A549 (cell line): Measurements from ENCODE around the gene SLC35F3.

Source experiments
- CTCF ChIP-seq: fragments of >200 bp; sonication (Bioruptor Twin); formaldehyde crosslinking; IDR thresholded peaks from 3 replicates; pipeline ENCODE4 v1.5.1; 2016
- EP300 ChIP-seq, 2 experiments: fragments of >200 bp; sonication (Bioruptor Twin); formaldehyde crosslinking; IDR thresholded peaks; 2 replicates in 1 of 2; 3 replicates in 1 of 2; pipeline ENCODE4 v1.6.1; 2016 to 2017
- ESRRA ChIP-seq: fragments of 150-350 bp; IDR thresholded peaks from 2 replicates; pipeline ENCODE4 v1.6.1; 2014; ENCODE audit warnings: mild to moderate bottlenecking, low read length, borderline replicate concordance
- FOSL2 ChIP-seq, 2 experiments: fragments of 450-650 bp in 1 of 2; fragments of >200 bp in 1 of 2; sonication (Bioruptor Twin) in 1 of 2; formaldehyde crosslinking; IDR thresholded peaks; 2 replicates each; pipeline versions ENCODE4 v1.5.0 to v1.6.1; 2016 to 2020; ENCODE audit warnings: mild to moderate bottlenecking in 1 of 2, moderate library complexity in 1 of 2
- JUN ChIP-seq, 2 experiments: fragments of >200 bp; sonication (Bioruptor Twin); formaldehyde crosslinking; IDR thresholded peaks; 2 replicates in 1 of 2; 3 replicates in 1 of 2; pipeline ENCODE4 v1.6.1; 2016 to 2017
- KDM1A ChIP-seq: fragments of 200-600 bp; sonication (generic); IDR thresholded peaks from 2 replicates; pipeline ENCODE4 v1.6.1; 2016; ENCODE audit warnings: low read depth, mild to moderate bottlenecking
- MAFK ChIP-seq: fragments of 450-650 bp; IDR thresholded peaks from 2 replicates; pipeline ENCODE4 v1.6.1; 2014; ENCODE audit not compliant: partially characterized antibody
- MAX ChIP-seq: IDR thresholded peaks from 2 replicates; pipeline ENCODE4 v1.6.1; 2012
- NR3C1 ChIP-seq: fragments of >200 bp; sonication (Bioruptor Twin); formaldehyde crosslinking; IDR thresholded peaks from 3 replicates; pipeline ENCODE4 v1.6.1; 2017
- PHF8 ChIP-seq: fragments of 200-600 bp; sonication (generic); IDR thresholded peaks from 2 replicates; pipeline ENCODE4 v1.6.1; 2016; ENCODE audit warnings: low read depth, mild to moderate bottlenecking, antibody characterized with exemption, moderate library complexity, borderline replicate concordance
- SREBF2 ChIP-seq: fragments of 450-650 bp; IDR thresholded peaks from 2 replicates; pipeline ENCODE4 v1.6.1; 2014; ENCODE audit warnings: mild to moderate bottlenecking, moderate library complexity
- TFCP2L1 ChIP-seq: fragments of 250-450 bp; sonication (Bioruptor Pico); IDR thresholded peaks from 2 replicates; pipeline ENCODE4 v1.5.0; 2021; ENCODE audit warnings: mild to moderate bottlenecking
- USF2 ChIP-seq: fragments of 450-650 bp; IDR thresholded peaks from 2 replicates; pipeline ENCODE4 v1.6.1; 2014; ENCODE audit warnings: antibody characterized with exemption
- TF ChIP-seq, protein P1 (sequence below): fragments of 200-600 bp; sonication (generic); IDR thresholded peaks from 2 replicates; pipeline ENCODE4 v1.6.1; 2016; ENCODE audit warnings: antibody characterized with exemption, mild to moderate bottlenecking, moderate library complexity

DNA sequence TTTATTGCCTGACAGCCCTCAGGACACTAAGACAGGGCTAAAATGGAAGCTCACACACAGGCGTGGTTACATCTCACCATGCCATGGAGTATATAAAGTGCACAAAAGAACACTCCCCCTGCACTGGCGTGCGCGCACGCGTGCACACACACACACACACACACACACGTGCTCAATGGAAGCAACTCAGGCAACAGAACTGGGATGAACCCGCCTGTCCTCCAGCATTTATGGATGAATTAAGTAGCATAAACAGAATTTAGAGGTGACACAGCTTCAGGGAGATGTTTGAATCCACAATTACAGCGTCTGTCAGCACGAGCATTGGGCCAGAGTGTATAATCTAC, 322.3 kb downstream of the SLC35F3 start:
- no peak for TF ChIP-seq ESRRA
- no peak for TF ChIP-seq MAX
- TF ChIP-seq MAFK, result no peak
- TF ChIP-seq PHF8, result no peak
- no peak for TF ChIP-seq USF2
- TF ChIP-seq CTCF, result no peak
- TF ChIP-seq SREBF2, result no peak
- TF ChIP-seq JUN (IDR thresholded peaks at IDR 0.05), result no peak
- TF ChIP-seq KDM1A, result no peak
- no peak for TF ChIP-seq EP300 (IDR thresholded peaks at IDR 0.05)
- no peak for TF ChIP-seq TFCP2L1 (CRISPR knock-in tag)
- TF ChIP-seq, protein P1, sequence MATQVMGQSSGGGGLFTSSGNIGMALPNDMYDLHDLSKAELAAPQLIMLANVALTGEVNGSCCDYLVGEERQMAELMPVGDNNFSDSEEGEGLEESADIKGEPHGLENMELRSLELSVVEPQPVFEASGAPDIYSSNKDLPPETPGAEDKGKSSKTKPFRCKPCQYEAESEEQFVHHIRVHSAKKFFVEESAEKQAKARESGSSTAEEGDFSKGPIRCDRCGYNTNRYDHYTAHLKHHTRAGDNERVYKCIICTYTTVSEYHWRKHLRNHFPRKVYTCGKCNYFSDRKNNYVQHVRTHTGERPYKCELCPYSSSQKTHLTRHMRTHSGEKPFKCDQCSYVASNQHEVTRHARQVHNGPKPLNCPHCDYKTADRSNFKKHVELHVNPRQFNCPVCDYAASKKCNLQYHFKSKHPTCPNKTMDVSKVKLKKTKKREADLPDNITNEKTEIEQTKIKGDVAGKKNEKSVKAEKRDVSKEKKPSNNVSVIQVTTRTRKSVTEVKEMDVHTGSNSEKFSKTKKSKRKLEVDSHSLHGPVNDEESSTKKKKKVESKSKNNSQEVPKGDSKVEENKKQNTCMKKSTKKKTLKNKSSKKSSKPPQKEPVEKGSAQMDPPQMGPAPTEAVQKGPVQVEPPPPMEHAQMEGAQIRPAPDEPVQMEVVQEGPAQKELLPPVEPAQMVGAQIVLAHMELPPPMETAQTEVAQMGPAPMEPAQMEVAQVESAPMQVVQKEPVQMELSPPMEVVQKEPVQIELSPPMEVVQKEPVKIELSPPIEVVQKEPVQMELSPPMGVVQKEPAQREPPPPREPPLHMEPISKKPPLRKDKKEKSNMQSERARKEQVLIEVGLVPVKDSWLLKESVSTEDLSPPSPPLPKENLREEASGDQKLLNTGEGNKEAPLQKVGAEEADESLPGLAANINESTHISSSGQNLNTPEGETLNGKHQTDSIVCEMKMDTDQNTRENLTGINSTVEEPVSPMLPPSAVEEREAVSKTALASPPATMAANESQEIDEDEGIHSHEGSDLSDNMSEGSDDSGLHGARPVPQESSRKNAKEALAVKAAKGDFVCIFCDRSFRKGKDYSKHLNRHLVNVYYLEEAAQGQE, result no peak
- no peak for TF ChIP-seq NR3C1
- no peak for TF ChIP-seq FOSL2 (IDR thresholded peaks at IDR 0.05)
- no peak for TF ChIP-seq FOSL2 (CRISPR knock-in tag; IDR thresholded peaks at IDR 0.05)
